ENCODE results near the gene SLC22A31.

DNA sequence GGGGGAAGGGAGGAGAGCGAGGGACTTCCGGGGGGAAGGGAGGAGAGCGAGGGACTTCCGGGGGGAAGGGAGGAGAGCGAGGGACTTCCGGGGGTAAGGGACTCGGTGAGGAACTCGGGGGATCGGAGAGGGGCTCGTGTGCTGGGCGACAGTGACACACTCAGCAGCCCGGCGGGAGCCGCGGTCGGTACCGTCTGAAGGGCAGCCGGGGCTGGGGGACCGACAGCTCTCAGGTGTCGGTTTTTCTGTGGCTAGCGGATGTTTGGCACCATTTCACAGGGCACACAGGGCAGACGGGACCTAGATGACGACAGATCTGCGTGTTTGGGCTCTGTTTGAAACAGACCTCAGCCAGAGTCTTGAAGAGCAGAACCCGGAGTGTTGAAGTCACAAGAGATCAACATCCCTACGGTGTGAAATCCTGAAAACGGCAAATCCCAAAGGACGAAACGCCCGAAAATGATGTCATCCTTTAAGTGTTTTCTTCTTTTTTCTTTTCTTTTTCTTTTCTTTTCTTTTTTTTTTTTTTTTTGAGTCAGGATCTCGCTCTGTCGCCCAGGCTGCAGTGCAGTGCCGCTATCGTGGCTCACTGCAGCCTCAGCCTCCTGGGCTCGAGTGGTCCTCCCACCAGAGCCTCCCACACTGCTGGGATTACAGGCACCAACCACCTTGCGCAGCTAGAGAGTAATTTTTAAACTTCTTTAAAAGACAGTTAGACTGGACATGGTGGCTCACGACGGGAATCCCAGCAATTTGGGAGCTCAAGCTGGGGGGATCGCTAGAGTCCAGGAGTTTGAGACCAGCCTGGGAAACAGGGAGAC, 41.1 kb upstream of the SLC22A31 start:
- TF ChIP-seq CTCF (IDR thresholded peaks at IDR 0.05 in 8 of 11, conservative IDR thresholded peaks at IDR 0.05 in 3 of 11) (no peak), POLR2A (IDR thresholded peaks at IDR 0.05) (peak; percentile 39 to 69 (median 48)), POLR2AphosphoS5 (IDR thresholded peaks at IDR 0.05) (peak; percentile 85 to 95 (median 89))

Measured in spleen (tissue), 7 donors.